Stomach (tissue), 9 donors: Measurements from ENCODE around the gene TTC39B. TPM values are rescaled to one million over a fixed set of nuclear protein-coding genes. Genes with fewer than 3 reads are reported as not detected.
A peak's percentile ranks its signal among the peaks of the same experiment; 100 is the strongest.

ENCODE experiments used
- DNase-seq, 2 donors: peaks; one replicate each; pipeline versions ENCODE4 v3.0.0 to v3.0.0-alpha.2; 2013 to 2019
- H3K27ac ChIP-seq, 5 donors: fragments of 200-600 bp in 4 of 5; sonication (generic) in 4 of 5; one replicate each; pipeline ENCODE4 v1.5.1; 2013 to 2019; ENCODE audit warnings: mild to moderate bottlenecking in 1 of 5, moderate library complexity in 1 of 5
- H3K27me3 ChIP-seq, 3 donors: fragments of 200-600 bp; sonication (generic); one replicate each; pipeline ENCODE4 v1.5.1; 2017 to 2019; ENCODE audit warnings: mixed run types in 1 of 3
- H3K36me3 ChIP-seq, 4 donors: fragments of 200-600 bp; sonication (generic); 1 replicate in 3 of 4; 2 replicates in 1 of 4; pipeline ENCODE4 v1.5.1; 2016 to 2019
- H3K4me1 ChIP-seq, 4 donors: fragments of 200-600 bp; sonication (generic); one replicate each; pipeline ENCODE4 v1.5.1; 2016 to 2019
- H3K4me3 ChIP-seq, 4 donors: fragments of 200-600 bp; sonication (generic) in 3 of 4; one replicate each; pipeline ENCODE4 v1.5.1; 2016 to 2019; ENCODE audit warnings: mild to moderate bottlenecking in 1 of 4
- H3K9me3 ChIP-seq, 4 donors: fragments of 200-600 bp; sonication (generic); one replicate each; pipeline ENCODE4 v1.5.1; 2016 to 2019
- EP300 ChIP-seq: sonication (generic); formaldehyde crosslinking; IDR thresholded peaks from one replicate; pipeline ENCODE4 v1.6.1; 2017; ENCODE audit warnings: antibody characterized with exemption
- POLR2A ChIP-seq, 4 donors: fragments of 450-650 bp; IDR thresholded peaks; one replicate each; pipeline ENCODE4 v1.6.1; 2016; ENCODE audit warnings: antibody characterized with exemption in 4 of 4, control low read depth in 2 of 4, mild to moderate bottlenecking in 1 of 4, moderate library complexity in 1 of 4
- POLR2AphosphoS5 ChIP-seq, 3 donors: sonication (generic); formaldehyde crosslinking; IDR thresholded peaks; one replicate each; pipeline ENCODE4 v1.6.1; 2016; ENCODE audit warnings: antibody characterized with exemption in 3 of 3
- WGBS, 5 donors: extraction: QIAGEN DNeasy Blood & Tissue Kit in 3 of 5; methylation state at CpG; one replicate each; pipeline versions ENCODE4 v1.1.5 to v1.1.7; 2013 to 2018; 5-methylcytosine and 5-hydroxymethylcytosine counted together
- intact Hi-C: fragments of 100-400 bp; cut with DNase I; formaldehyde crosslinking; loops from one replicate; pipeline ENCODE4 v1.15.1; 2023; ENCODE audit warnings: low total_unique reads
- polyA plus RNA-seq, 3 donors: library from polyadenylated mRNA; stranded (reverse); fragments of 200-250 nt; gene quantifications; one replicate each; pipeline ENCODE4 v1.2.3, GENCODE V29; 2013
- total RNA-seq, 5 donors: library from RNA; depleted of rRNA; stranded (reverse); fragments of >200 nt; gene quantifications; one replicate each; pipeline versions ENCODE4 v1.1.0 to v1.2.3, GENCODE V29; 2014 to 2016
- TF ChIP-seq, protein P1 (sequence below), 7 experiments: fragments of 450-650 bp in 4 of 7; fragments of 200-600 bp in 3 of 7; sonication (generic) in 3 of 7; IDR thresholded peaks; one replicate each; pipeline ENCODE4 v1.5.1; 2016 to 2019; ENCODE audit warnings: antibody characterized with exemption in 7 of 7, control low read depth in 2 of 7, mild to moderate bottlenecking in 1 of 7
- donor health status: healthy with polysubstance abuse.
- donor health status: Bipolar disorder and iron deficiency.
- donor health status: healthy.

The TTC39B gene
- total and polyA plus RNA-seq, 8 donors: 2.0 to 35.4 (median 6.6) TPM

GRCh38 chr9:15206903-15207696 lies 99.9 kb downstream of the TTC39B start:
- no peak overlapping the region for H3K27ac ChIP-seq
- peaks cover 0 to 35% (median 23%) of the 10 kb centered on the region in 4 donors for H3K36me3 ChIP-seq
- TF ChIP-seq POLR2AphosphoS5 (IDR thresholded peaks at IDR 0.05) (no peak), EP300 (no peak), POLR2A (IDR thresholded peaks at IDR 0.05) (no peak)
- TF ChIP-seq, protein P1, sequence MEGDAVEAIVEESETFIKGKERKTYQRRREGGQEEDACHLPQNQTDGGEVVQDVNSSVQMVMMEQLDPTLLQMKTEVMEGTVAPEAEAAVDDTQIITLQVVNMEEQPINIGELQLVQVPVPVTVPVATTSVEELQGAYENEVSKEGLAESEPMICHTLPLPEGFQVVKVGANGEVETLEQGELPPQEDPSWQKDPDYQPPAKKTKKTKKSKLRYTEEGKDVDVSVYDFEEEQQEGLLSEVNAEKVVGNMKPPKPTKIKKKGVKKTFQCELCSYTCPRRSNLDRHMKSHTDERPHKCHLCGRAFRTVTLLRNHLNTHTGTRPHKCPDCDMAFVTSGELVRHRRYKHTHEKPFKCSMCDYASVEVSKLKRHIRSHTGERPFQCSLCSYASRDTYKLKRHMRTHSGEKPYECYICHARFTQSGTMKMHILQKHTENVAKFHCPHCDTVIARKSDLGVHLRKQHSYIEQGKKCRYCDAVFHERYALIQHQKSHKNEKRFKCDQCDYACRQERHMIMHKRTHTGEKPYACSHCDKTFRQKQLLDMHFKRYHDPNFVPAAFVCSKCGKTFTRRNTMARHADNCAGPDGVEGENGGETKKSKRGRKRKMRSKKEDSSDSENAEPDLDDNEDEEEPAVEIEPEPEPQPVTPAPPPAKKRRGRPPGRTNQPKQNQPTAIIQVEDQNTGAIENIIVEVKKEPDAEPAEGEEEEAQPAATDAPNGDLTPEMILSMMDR (IDR thresholded peaks at IDR 0.05): no peak
- WGBS, 5 donors: 74 to 92% (median 84%) methylated on average over 3 of the region's 3 CpGs
- H3K9me3 ChIP-seq: no peaks in the 10 kb centered on the region
- no peak for DNase-seq
- intact Hi-C loops: no loop called here
- peaks cover 5 to 44% (median 12%) of the 10 kb centered on the region in 4 donors for H3K4me1 ChIP-seq
- no peaks in the 10 kb centered on the region for H3K27me3 ChIP-seq
- H3K4me3 ChIP-seq: no peak overlapping the region

DNA sequence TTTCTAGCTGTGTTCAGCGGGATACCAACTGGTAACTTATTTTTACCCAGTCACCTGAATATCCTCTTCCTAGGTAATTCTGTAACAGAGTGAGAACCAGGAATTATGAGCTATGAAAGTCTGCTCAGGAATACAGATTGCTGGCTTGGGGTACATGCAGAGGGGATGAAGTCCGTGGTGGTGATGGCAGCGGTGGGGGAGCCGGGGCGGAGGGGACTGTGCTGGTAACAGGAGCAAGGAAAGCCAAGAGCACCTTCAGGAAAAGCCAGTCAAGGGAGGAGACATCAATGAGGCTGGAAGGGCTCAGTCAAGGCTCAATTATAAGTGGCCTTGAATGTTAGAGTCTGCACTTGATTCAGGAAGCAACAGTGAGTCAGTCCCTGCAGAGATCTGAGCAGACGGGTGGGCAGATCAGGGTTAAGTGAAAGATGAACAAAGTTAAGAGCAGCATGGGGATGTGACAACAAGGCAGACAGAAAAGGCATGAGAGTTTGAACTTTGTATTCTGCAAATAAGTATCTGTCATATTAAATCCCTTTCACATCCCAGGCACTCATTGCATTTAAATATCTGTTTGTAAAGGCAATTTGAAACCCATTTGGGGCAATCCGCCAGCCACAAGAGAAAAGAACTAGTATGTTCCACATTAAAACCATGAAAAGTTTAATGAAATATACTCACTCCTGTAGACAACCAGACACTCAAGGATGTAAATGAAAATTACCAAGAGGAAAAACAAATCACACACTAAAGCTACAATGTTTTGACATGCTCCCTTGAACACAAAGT lies 101.2 kb downstream of the TTC39B start:
- no peaks in the 10 kb centered on the region for H3K9me3 ChIP-seq
- H3K27ac ChIP-seq: no peak overlapping the region
- H3K27me3 ChIP-seq: no peaks in the 10 kb centered on the region
- no peak for DNase-seq
- H3K4me3 ChIP-seq: no peak overlapping the region
- intact Hi-C loops: no loop called here
- H3K4me1 ChIP-seq: peaks cover 0 to 31% (median 0%) of the 10 kb centered on the region in 4 donors
- 87 to 93% (median 90%) methylated on average over 7 of the region's 7 CpGs for WGBS, 5 donors
- TF ChIP-seq POLR2A (IDR thresholded peaks at IDR 0.05): no peak
- TF ChIP-seq EP300: no peak
- TF ChIP-seq, protein P1 (IDR thresholded peaks at IDR 0.05): no peak
- TF ChIP-seq POLR2AphosphoS5 (IDR thresholded peaks at IDR 0.05): no peak
- peaks cover 0 to 45% (median 31%) of the 10 kb centered on the region in 4 donors for H3K36me3 ChIP-seq

- intact Hi-C loops: no loop called here
Measured at GRCh38 chr9:15203581-15203980, 103.4 kb downstream of the TTC39B start.

DNA sequence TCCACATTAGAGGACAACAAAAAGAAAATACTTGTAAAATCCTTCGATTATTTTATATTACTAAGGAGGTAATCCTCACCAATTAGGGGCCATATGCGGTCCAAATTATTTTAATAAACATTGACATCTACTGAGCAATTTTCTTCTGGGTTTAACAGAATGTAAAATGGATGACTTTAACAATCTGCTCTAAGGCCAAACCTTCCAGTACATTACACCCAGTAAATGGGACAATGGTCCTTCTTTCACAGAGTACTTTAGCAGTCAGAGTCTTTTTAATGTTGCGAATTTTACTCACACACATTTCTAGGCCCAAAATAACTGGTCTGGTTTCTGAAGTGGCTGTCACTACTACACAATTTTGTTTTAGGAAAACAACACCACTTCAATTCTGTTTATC lies 106.9 kb downstream of the TTC39B start:
- intact Hi-C loops: no loop called here
- H3K27me3 ChIP-seq: no peaks in the 10 kb centered on the region
- DNase-seq: no peak
- H3K4me1 ChIP-seq: peaks cover 0 to 14% (median 0%) of the 10 kb centered on the region in 4 donors
- no peak overlapping the region for H3K4me3 ChIP-seq
- TF ChIP-seq POLR2AphosphoS5 (IDR thresholded peaks at IDR 0.05) (no peak), EP300 (no peak), POLR2A (IDR thresholded peaks at IDR 0.05) (no peak)
- TF ChIP-seq, protein P1 (IDR thresholded peaks at IDR 0.05): no peak
- 94 to 98% (median 96%) methylated on average over 3 of the region's 3 CpGs for WGBS, 5 donors
- peaks cover 0 to 6% (median 0%) of the 10 kb centered on the region in 4 donors for H3K9me3 ChIP-seq
- peaks cover 3 to 58% (median 51%) of the 10 kb centered on the region in 4 donors for H3K36me3 ChIP-seq
- no peak overlapping the region for H3K27ac ChIP-seq

More at GRCh38 chr9:15203581-15203980, 103.4 kb downstream of the TTC39B start:
- Histone ChIP-seq H3K4me1 (peaks cover 0 to 30% (median 0%) of the 10 kb centered on the region in 4 donors), H3K9me3 (no peaks in the 10 kb centered on the region), H3K27me3 (no peaks in the 10 kb centered on the region), H3K36me3 (peaks cover 0 to 46% (median 33%) of the 10 kb centered on the region in 4 donors), H3K4me3 (no peak overlapping the region), H3K27ac (no peak overlapping the region)
- TF ChIP-seq, protein P1 (IDR thresholded peaks at IDR 0.05): no peak
- TF ChIP-seq POLR2A (IDR thresholded peaks at IDR 0.05): no peak
- no peak for TF ChIP-seq POLR2AphosphoS5 (IDR thresholded peaks at IDR 0.05)
- no peak for TF ChIP-seq EP300
- DNase-seq: peak in 1 of 2 donors; percentile 8
- 22 to 51% (median 24%) methylated on average over 3 of the region's 3 CpGs for whole genome bisulfite sequencing, 5 donors
